Gastroesophageal sphincter (tissue), 3 donors: ENCODE data around the gene MPZL1.

ENCODE experiments used
- EP300 ChIP-seq: sonication (generic); formaldehyde crosslinking; IDR thresholded peaks from one replicate; pipeline ENCODE4 v1.6.1; 2017; ENCODE audit warnings: antibody characterized with exemption, mild to moderate bottlenecking
- POLR2A ChIP-seq, 2 donors: fragments of 450-650 bp; IDR thresholded peaks; one replicate each; pipeline ENCODE4 v1.6.1; 2017; ENCODE audit warnings: antibody characterized with exemption in 2 of 2, mild to moderate bottlenecking in 2 of 2, moderate library complexity in 1 of 2
- POLR2AphosphoS5 ChIP-seq: sonication (generic); formaldehyde crosslinking; IDR thresholded peaks from one replicate; pipeline ENCODE4 v1.6.1; 2017; ENCODE audit warnings: antibody characterized with exemption
- TF ChIP-seq, protein P1 (sequence below), 4 experiments: fragments of 200-600 bp in 2 of 4; fragments of 450-650 bp in 2 of 4; sonication (generic) in 1 of 4; IDR thresholded peaks; one replicate each; pipeline ENCODE4 v1.5.1; 2017 to 2019; ENCODE audit warnings: antibody characterized with exemption in 4 of 4, mild to moderate bottlenecking in 2 of 4, moderate library complexity in 2 of 4

DNA sequence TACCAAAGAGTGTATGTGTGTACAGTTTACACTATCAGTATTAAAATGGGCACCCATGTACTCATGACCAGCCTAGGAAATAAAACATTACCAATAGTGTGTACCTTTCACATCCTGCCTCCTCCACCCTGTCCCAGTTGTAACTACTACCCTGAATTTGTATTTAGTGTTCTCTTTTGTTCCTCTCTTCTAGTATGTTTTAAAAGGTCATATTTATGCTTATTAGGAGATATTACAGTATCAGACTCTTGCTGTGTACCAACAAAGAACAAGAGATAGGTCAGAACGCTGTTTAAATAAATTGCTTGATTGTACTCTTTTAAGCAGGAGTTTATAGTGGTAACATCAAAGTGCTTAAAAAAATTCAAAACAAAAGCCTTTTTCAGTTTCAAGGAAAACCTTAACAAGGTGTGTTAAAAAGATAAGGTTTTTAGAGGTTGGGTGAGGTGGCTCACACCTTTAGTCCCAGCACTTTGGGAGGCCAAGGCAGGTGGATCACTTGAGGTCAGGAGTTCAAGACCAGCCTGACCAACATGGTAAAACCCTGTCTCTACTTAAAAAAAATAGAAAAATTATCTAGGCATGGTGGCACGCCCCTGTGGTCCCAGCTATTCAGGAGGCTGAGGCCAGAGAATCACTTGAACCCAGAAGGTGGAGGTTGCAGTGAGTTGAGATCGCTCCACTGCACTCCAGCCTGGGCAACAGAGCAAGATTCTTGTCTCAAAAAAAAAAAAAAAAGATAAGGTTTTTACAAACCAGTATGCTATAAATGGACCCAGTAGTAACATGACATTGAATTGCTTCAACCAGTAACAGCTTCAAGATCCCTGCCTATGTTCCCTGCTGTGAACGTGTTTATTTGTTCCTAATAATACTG is 35.9 kb downstream of the MPZL1 start:
- no peak for TF ChIP-seq POLR2A (IDR thresholded peaks at IDR 0.05)
- TF ChIP-seq EP300 = no peak
- TF ChIP-seq POLR2AphosphoS5 = no peak
- TF ChIP-seq, protein P1, sequence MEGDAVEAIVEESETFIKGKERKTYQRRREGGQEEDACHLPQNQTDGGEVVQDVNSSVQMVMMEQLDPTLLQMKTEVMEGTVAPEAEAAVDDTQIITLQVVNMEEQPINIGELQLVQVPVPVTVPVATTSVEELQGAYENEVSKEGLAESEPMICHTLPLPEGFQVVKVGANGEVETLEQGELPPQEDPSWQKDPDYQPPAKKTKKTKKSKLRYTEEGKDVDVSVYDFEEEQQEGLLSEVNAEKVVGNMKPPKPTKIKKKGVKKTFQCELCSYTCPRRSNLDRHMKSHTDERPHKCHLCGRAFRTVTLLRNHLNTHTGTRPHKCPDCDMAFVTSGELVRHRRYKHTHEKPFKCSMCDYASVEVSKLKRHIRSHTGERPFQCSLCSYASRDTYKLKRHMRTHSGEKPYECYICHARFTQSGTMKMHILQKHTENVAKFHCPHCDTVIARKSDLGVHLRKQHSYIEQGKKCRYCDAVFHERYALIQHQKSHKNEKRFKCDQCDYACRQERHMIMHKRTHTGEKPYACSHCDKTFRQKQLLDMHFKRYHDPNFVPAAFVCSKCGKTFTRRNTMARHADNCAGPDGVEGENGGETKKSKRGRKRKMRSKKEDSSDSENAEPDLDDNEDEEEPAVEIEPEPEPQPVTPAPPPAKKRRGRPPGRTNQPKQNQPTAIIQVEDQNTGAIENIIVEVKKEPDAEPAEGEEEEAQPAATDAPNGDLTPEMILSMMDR (IDR thresholded peaks at IDR 0.05) = no peak
